HEK293 (cell line): ENCODE measurements around the gene ABCG1.
A peak's percentile ranks its signal among the peaks of the same experiment; 100 is the strongest.

Source experiments
- CTCF ChIA-PET: fragments of 350-600 bp; formaldehyde crosslinking; extraction: SDS; loops from one replicate; lab custom pipeline; 2021; ENCODE audit warnings: antibody characterized with exemption; lab: Yijun Ruan, JAX
- POLR2A ChIA-PET: fragments of 300-600 bp; formaldehyde crosslinking; extraction: SDS; loops from one replicate; lab custom pipeline; 2020; ENCODE audit warnings: antibody characterized with exemption, inconsistent platforms; lab: Yijun Ruan, JAX
- H3K27ac ChIP-seq: fragments of 200-500 bp; sonication (Bioruptor generic); 2 replicates; pipeline ENCODE4 v1.5.1; 2014; ENCODE audit warnings: low read depth, low read length, control low read depth, inconsistent platforms; ENCODE audit errors: extremely low read depth
- H3K36me3 ChIP-seq, 2 experiments: fragments of 200-500 bp in 1 of 2; sonication (Bioruptor generic) in 1 of 2; 1 replicate in 1 of 2; 2 replicates in 1 of 2; pipeline ENCODE4 v1.5.1; 2014 to 2017; ENCODE audit warnings: inconsistent platforms in 2 of 2, low read length in 2 of 2; ENCODE audit not compliant: control insufficient read depth in 2 of 2, insufficient read depth in 1 of 2
- H3K4me1 ChIP-seq: fragments of 200-500 bp; sonication (Bioruptor generic); 2 replicates; pipeline ENCODE4 v1.5.1; 2014; ENCODE audit warnings: mild to moderate bottlenecking, low read length, inconsistent platforms; ENCODE audit not compliant: control insufficient read depth, insufficient read depth
- H3K4me3 ChIP-seq: 2 replicates; pipeline ENCODE4 v1.5.1; 2011; ENCODE audit warnings: low read depth, mild to moderate bottlenecking, control low read depth, low read length, moderate library complexity
- H3K9me3 ChIP-seq: fragments of 200-500 bp; sonication (Bioruptor generic); 2 replicates; pipeline ENCODE4 v1.5.1; 2014; ENCODE audit warnings: low read depth, low read length, inconsistent platforms; ENCODE audit not compliant: control insufficient read depth, insufficient read depth
- KLF9 ChIP-seq: fragments of 450-650 bp; formaldehyde crosslinking; IDR thresholded peaks from 2 replicates; pipeline ENCODE4 v1.5.1; 2016; ENCODE audit warnings: missing biosample characterization, missing genetic modification characterization, low read depth
- REPIN1 ChIP-seq: fragments of 450-650 bp; formaldehyde crosslinking; IDR thresholded peaks from 2 replicates; pipeline ENCODE4 v1.5.1; 2017; ENCODE audit warnings: missing biosample characterization, missing genetic modification characterization, low read depth
- SP7 ChIP-seq: fragments of 450-650 bp; formaldehyde crosslinking; IDR thresholded peaks from 2 replicates; pipeline ENCODE4 v1.5.1; 2016; ENCODE audit warnings: missing biosample characterization, missing genetic modification characterization
- TRIM28 ChIP-seq: IDR thresholded peaks from 2 replicates; pipeline ENCODE4 v1.6.1; 2011; ENCODE audit warnings: low read length, control low read depth, borderline replicate concordance
- ZIC2 ChIP-seq: fragments of 450-650 bp; formaldehyde crosslinking; IDR thresholded peaks from 2 replicates; pipeline ENCODE4 v1.5.1; 2016; ENCODE audit warnings: missing biosample characterization, missing genetic modification characterization
- ZNF214 ChIP-seq: fragments of 450-650 bp; formaldehyde crosslinking; IDR thresholded peaks from 2 replicates; pipeline ENCODE4 v1.5.1; 2017; ENCODE audit warnings: missing biosample characterization, mild to moderate bottlenecking, missing genetic modification characterization, borderline replicate concordance
- ZNF514 ChIP-seq: fragments of 450-650 bp; formaldehyde crosslinking; IDR thresholded peaks from 2 replicates; pipeline ENCODE4 v1.5.1; 2016; ENCODE audit warnings: missing biosample characterization, missing genetic modification characterization
- ZNF623 ChIP-seq: fragments of 450-650 bp; formaldehyde crosslinking; IDR thresholded peaks from 2 replicates; pipeline ENCODE4 v1.5.1; 2016; ENCODE audit warnings: missing biosample characterization, missing genetic modification characterization
- ZNF654 ChIP-seq: fragments of 450-650 bp; formaldehyde crosslinking; IDR thresholded peaks from 2 replicates; pipeline ENCODE4 v1.5.1; 2016; ENCODE audit warnings: low read depth, missing biosample characterization, missing genetic modification characterization
- ZXDB ChIP-seq: fragments of 450-650 bp; formaldehyde crosslinking; IDR thresholded peaks from 2 replicates; pipeline ENCODE4 v1.5.1; 2016; ENCODE audit warnings: missing biosample characterization, missing genetic modification characterization
- TF ChIP-seq, protein P1 (sequence below): fragments of 450-650 bp; formaldehyde crosslinking; IDR thresholded peaks from 2 replicates; pipeline ENCODE4 v1.5.1; 2016; ENCODE audit warnings: missing biosample characterization, missing genetic modification characterization
- TF ChIP-seq, protein P2 (sequence below): fragments of 450-650 bp; formaldehyde crosslinking; IDR thresholded peaks from 2 replicates; pipeline ENCODE4 v1.5.1; 2016; ENCODE audit warnings: missing biosample characterization, missing genetic modification characterization
- TF ChIP-seq, protein P3 (sequence below): fragments of 450-650 bp; formaldehyde crosslinking; IDR thresholded peaks from 2 replicates; pipeline ENCODE4 v1.5.1; 2016; ENCODE audit warnings: missing biosample characterization, missing genetic modification characterization
- TF ChIP-seq, protein P4 (sequence below): fragments of 450-650 bp; formaldehyde crosslinking; IDR thresholded peaks from 2 replicates; pipeline ENCODE4 v1.5.1; 2016; ENCODE audit warnings: missing biosample characterization, missing genetic modification characterization

The ABCG1 gene

DNA sequence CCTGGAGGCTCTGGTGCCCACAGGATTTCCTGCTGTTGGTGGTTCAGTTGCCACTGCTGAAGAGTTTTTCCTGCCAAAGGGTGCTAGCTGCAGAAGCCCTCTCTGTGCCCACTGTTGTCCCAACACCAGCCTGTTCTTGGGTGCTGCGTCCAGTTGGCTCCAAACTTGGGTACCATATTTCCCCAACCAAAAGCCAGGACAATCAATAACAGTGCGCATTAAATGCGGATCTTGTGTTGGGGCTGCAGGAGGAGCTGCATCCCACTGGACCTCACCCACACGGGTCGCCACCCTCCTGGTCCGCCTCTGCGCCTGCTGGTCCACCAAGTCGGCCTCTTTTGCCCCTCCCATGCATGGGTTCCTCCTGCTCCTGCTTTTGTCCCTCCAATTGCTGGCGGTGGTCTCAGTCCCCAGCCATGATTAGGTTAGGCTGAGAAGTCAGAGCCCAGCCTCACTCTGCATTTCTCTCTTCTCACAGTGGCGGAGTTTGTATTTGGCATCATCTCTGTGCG is 9.8 kb downstream of the ABCG1 start (continued):
- TF ChIP-seq, protein P1, sequence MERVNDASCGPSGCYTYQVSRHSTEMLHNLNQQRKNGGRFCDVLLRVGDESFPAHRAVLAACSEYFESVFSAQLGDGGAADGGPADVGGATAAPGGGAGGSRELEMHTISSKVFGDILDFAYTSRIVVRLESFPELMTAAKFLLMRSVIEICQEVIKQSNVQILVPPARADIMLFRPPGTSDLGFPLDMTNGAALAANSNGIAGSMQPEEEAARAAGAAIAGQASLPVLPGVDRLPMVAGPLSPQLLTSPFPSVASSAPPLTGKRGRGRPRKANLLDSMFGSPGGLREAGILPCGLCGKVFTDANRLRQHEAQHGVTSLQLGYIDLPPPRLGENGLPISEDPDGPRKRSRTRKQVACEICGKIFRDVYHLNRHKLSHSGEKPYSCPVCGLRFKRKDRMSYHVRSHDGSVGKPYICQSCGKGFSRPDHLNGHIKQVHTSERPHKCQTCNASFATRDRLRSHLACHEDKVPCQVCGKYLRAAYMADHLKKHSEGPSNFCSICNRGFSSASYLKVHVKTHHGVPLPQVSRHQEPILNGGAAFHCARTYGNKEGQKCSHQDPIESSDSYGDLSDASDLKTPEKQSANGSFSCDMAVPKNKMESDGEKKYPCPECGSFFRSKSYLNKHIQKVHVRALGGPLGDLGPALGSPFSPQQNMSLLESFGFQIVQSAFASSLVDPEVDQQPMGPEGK (tag by site-specific recombination): no peak
- TF ChIP-seq ZNF514 (tag by site-specific recombination): no peak

DNA sequence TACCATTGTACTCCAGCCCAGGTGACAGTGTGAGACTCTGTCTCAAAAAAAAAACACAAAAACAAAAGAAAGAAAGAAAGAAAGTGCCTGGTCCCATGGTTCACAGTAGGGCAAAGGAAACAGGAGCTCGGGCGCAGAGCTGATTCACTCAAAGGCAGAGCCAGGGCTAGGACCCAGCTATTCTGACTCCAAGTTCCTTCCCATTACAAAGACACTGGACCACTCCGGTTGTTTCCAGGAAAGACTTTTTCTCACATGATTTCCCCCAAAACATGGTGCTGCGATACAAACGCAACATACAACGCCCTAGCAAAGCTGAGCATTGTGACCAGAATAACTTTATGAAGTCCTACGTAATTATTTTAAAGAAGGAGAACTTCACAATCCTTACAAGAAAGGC is 10.7 kb downstream of the ABCG1 start:
- H3K4me1 ChIP-seq: peaks cover 21% of the 10 kb centered on the region
- H3K36me3 ChIP-seq: no peaks in the 10 kb centered on the region
- ChIA-PET POLR2A (interaction anchor here (0.7 to 0.8 kb wide), 2 partner anchors 10 to 38 kb away, joined by 3 read pairs; no protein-coding TSS in a partner anchor), CTCF (interaction anchor here (1.0 to 1.2 kb wide), 3 partner anchors 10 to 64 kb away, joined by 3 read pairs; no protein-coding TSS in a partner anchor)
- no peak overlapping the region for H3K27ac ChIP-seq
- no peak overlapping the region for H3K4me3 ChIP-seq
- TF ChIP-seq, protein P2, sequence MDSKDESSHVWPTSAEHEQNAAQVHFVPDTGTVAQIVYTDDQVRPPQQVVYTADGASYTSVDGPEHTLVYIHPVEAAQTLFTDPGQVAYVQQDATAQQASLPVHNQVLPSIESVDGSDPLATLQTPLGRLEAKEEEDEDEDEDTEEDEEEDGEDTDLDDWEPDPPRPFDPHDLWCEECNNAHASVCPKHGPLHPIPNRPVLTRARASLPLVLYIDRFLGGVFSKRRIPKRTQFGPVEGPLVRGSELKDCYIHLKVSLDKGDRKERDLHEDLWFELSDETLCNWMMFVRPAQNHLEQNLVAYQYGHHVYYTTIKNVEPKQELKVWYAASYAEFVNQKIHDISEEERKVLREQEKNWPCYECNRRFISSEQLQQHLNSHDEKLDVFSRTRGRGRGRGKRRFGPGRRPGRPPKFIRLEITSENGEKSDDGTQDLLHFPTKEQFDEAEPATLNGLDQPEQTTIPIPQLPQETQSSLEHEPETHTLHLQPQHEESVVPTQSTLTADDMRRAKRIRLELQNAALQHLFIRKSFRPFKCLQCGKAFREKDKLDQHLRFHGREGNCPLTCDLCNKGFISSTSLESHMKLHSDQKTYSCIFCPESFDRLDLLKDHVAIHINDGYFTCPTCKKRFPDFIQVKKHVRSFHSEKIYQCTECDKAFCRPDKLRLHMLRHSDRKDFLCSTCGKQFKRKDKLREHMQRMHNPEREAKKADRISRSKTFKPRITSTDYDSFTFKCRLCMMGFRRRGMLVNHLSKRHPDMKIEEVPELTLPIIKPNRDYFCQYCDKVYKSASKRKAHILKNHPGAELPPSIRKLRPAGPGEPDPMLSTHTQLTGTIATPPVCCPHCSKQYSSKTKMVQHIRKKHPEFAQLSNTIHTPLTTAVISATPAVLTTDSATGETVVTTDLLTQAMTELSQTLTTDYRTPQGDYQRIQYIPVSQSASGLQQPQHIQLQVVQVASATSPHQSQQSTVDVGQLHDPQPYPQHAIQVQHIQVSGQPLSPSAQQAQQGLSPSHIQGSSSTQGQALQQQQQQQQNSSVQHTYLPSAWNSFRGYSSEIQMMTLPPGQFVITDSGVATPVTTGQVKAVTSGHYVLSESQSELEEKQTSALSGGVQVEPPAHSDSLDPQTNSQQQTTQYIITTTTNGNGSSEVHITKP: peak; percentile 81
- no peak for TF ChIP-seq ZNF654 (tag by site-specific recombination)
- TF ChIP-seq, all 188 proteins: peak for 1
- no peaks in the 10 kb centered on the region for H3K9me3 ChIP-seq

DNA sequence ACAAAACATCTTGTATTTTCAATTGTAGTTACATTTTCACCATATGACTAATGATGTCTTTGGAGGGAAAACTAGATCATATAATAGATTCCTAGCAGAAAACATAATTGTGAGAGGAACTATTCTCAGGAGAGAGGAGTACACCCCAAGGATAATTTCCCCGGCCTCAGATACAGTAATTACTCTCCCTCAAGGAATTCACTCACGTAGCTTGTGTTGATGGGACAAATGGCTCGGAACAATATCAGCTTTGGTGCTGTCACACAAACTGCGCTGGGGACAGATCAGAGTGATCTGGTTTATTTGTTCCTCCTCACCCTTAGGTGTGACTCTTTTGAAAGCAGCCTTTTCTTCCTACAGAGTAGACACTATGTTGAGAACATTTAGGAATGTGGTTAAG is 11.2 kb downstream of the ABCG1 start:
- POLR2A ChIA-PET: interaction anchor here (0.8 kb wide), 1 partner anchor 10 kb away, joined by 3 read pairs; no protein-coding TSS in a partner anchor
- no peak overlapping the region for H3K27ac ChIP-seq
- TF ChIP-seq KLF9: no peak
- TF ChIP-seq ZXDB: no peak
- TF ChIP-seq TRIM28: no peak
- TF ChIP-seq, protein P3, sequence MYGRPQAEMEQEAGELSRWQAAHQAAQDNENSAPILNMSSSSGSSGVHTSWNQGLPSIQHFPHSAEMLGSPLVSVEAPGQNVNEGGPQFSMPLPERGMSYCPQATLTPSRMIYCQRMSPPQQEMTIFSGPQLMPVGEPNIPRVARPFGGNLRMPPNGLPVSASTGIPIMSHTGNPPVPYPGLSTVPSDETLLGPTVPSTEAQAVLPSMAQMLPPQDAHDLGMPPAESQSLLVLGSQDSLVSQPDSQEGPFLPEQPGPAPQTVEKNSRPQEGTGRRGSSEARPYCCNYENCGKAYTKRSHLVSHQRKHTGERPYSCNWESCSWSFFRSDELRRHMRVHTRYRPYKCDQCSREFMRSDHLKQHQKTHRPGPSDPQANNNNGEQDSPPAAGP (tag by site-specific recombination): no peak
- no peak for TF ChIP-seq ZNF623 (tag by site-specific recombination)
- no peak for TF ChIP-seq ZIC2 (tag by site-specific recombination)
- TF ChIP-seq, protein P4, sequence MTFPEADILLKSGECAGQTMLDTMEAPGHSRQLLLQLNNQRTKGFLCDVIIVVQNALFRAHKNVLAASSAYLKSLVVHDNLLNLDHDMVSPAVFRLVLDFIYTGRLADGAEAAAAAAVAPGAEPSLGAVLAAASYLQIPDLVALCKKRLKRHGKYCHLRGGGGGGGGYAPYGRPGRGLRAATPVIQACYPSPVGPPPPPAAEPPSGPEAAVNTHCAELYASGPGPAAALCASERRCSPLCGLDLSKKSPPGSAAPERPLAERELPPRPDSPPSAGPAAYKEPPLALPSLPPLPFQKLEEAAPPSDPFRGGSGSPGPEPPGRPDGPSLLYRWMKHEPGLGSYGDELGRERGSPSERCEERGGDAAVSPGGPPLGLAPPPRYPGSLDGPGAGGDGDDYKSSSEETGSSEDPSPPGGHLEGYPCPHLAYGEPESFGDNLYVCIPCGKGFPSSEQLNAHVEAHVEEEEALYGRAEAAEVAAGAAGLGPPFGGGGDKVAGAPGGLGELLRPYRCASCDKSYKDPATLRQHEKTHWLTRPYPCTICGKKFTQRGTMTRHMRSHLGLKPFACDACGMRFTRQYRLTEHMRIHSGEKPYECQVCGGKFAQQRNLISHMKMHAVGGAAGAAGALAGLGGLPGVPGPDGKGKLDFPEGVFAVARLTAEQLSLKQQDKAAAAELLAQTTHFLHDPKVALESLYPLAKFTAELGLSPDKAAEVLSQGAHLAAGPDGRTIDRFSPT (tag by site-specific recombination): no peak
- TF ChIP-seq SP7 (tag by site-specific recombination): no peak
- no peak for TF ChIP-seq ZNF654 (tag by site-specific recombination)
- TF ChIP-seq ZNF214: no peak
- no peak for TF ChIP-seq REPIN1
- CTCF ChIA-PET: interaction anchor here (1.0 to 1.1 kb wide), 2 partner anchors 29 to 65 kb away, joined by 3 read pairs; no protein-coding TSS in a partner anchor
- no peak overlapping the region for H3K4me3 ChIP-seq
- no peaks in the 10 kb centered on the region for H3K36me3 ChIP-seq
- H3K9me3 ChIP-seq: no peaks in the 10 kb centered on the region
- H3K4me1 ChIP-seq: peaks cover 21% of the 10 kb centered on the region
